Cardiac fibroblast (primary cell): ENCODE results near the gene BMAL1.

Source experiments
- DNase-seq, 2 donors: peaks; one replicate each; pipeline versions ENCODE4 v3.0.0 to v3.0.0-alpha.2; 2010; ENCODE audit warnings: low read depth in 2 of 2
- H3K4me3 ChIP-seq, 2 donors: replicated peaks in 1 of 2; 1 replicate in 1 of 2; 2 replicates in 1 of 2; pipeline ENCODE4 v1.5.1; 2011; ENCODE audit warnings: low read depth in 2 of 2, low read length in 2 of 2, mild to moderate bottlenecking in 2 of 2, moderate library complexity in 1 of 2
- TF ChIP-seq, protein P1 (sequence below): IDR thresholded peaks from one replicate; pipeline ENCODE4 v1.5.1; 2011; ENCODE audit warnings: low read depth, mild to moderate bottlenecking, low read length, inconsistent platforms

Gene BMAL1

GRCh38 chr11:13260201-13260962 lies 17.2 kb upstream of the BMAL1 start:
- TF ChIP-seq, protein P1, sequence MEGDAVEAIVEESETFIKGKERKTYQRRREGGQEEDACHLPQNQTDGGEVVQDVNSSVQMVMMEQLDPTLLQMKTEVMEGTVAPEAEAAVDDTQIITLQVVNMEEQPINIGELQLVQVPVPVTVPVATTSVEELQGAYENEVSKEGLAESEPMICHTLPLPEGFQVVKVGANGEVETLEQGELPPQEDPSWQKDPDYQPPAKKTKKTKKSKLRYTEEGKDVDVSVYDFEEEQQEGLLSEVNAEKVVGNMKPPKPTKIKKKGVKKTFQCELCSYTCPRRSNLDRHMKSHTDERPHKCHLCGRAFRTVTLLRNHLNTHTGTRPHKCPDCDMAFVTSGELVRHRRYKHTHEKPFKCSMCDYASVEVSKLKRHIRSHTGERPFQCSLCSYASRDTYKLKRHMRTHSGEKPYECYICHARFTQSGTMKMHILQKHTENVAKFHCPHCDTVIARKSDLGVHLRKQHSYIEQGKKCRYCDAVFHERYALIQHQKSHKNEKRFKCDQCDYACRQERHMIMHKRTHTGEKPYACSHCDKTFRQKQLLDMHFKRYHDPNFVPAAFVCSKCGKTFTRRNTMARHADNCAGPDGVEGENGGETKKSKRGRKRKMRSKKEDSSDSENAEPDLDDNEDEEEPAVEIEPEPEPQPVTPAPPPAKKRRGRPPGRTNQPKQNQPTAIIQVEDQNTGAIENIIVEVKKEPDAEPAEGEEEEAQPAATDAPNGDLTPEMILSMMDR, result no peak
- H3K4me3 ChIP-seq, result no peak overlapping the region
- peak in 1 of 2 donors; percentile 52 for DNase-seq

GRCh38 chr11:13260963-13261588 lies 16.5 kb upstream of the BMAL1 start:
- peak; percentile 45 to 75 for DNase-seq
- TF ChIP-seq, protein P1, result no peak
- H3K4me3 ChIP-seq, result no peak overlapping the region

- no peak overlapping the region for H3K4me3 ChIP-seq
- peak; percentile 84 to 93 for DNase-seq
- TF ChIP-seq, protein P1, result no peak
Observed at GRCh38 chr11:13261591-13262061, 16.0 kb upstream of the BMAL1 start.

DNA sequence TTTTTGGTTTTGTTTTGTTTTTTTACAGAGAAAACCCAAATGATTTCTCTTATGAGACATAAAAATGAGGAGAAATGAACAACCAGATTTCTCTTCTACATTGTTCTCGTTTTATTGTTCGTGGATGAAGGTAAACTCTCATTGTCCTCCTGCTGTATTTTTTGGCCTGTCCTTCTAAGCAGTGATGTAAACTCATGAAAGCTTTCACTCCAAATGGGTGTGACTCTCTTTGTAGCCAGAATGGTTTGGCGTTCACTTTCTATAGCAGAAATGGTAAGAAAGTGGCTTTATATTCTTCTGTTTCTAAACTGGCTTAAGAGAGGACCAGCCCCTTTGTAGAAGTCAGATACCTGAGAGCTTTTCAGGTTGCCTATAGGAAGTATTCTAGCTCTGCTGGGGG lies 15.5 kb upstream of the BMAL1 start:
- TF ChIP-seq, protein P1, result no peak
- H3K4me3 ChIP-seq, result no peak overlapping the region
- DNase-seq, result peak in 1 of 2 donors; percentile 60

DNA sequence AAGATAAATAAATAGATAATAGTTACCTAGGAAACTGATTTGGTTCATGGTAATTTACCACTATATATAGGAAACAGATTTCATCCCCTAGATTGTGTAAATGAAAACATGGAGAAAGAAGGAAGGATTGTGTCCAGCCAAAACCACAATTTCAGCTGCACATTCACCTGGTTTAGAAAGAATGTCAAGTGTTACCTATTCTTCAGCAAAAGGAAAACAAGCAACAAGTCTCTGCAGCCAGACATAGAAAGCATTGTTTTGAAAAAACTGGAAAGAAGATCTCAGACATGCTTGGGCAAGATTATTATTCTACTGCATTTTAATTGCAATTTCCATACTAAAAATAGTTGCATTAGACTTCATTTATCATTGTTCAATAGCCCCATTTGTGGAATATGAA lies 8.8 kb upstream of the BMAL1 start:
- TF ChIP-seq, protein P1, result no peak
- H3K4me3 ChIP-seq, result no peak overlapping the region
- DNase-seq, result no peak

DNA sequence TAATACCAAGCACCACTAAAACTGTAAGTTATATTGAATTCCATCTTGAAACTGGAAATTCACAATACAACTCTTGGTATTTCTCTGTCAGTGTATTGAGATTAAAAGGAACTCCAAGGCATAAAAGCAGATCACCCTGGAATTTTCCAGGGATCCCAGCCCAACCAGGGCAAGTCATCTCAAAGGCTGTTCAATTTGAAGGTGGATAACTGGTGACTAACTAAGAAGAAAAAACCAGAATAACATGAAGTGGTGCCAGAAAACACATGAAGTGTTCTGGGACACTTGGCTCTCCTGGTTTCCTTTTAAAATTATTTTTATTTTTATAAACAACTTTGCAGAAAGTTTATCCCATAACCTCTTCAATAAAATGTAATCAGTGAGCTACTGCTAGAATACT lies 7.8 kb upstream of the BMAL1 start:
- no peak overlapping the region for H3K4me3 ChIP-seq
- TF ChIP-seq, protein P1, result no peak
- peak in 1 of 2 donors; percentile 67 for DNase-seq
